Measurements from ENCODE around the gene EPHA2.

Gene EPHA2

DNA sequence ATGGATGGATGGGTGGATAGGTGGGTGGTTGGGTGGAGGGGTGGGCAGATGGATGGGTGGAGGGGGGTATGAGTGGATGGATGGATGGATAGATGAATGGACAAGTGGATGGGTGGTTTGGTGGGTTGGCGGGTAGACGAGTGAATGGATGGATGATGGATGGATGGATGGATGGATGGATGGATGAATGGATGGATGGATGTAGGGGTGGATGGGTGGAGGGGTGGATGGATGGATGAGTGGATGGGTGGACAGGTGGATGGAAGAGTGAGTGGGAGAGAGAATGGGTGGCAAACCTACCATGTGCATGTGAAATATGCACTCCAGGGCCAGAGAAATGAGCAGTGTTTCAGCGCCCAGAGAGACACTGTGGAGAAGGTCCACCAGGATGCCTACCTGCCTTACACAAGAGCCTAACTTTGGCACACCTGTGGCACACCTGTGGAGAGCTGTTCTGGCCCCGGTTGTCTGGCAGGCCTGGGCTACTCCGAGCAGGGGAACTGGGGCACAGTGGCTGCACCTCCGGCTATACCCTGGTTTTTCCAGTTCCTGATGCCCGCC lies 12.8 kb downstream of the EPHA2 start:
- H3K36me3 ChIP-seq (ENCODE audit: control insufficient read depth, insufficient read depth, low read length), result peaks cover 9% of the 10 kb centered on the region
- DNase-seq (ENCODE audit: low read depth, low spot score), result no peak
- H3K27me3 ChIP-seq (ENCODE audit: control insufficient read depth, insufficient read depth, low read length), result no peaks in the 10 kb centered on the region
- H3K27ac ChIP-seq (ENCODE audit: low read length), result no peak overlapping the region
- no peaks in the 10 kb centered on the region for H3K9me3 ChIP-seq (ENCODE audit: control insufficient read depth, insufficient read depth, low read length)
- H3K4me1 ChIP-seq (ENCODE audit: control insufficient read depth, insufficient read depth, low read length), result peaks cover 20% of the 10 kb centered on the region
- no peak overlapping the region for H3K4me3 ChIP-seq (ENCODE audit: low read length)
- WGBS (ENCODE audit: insufficient coverage, insufficient read length), result 100% methylated on average over 1 of the region's 7 CpGs

DNA sequence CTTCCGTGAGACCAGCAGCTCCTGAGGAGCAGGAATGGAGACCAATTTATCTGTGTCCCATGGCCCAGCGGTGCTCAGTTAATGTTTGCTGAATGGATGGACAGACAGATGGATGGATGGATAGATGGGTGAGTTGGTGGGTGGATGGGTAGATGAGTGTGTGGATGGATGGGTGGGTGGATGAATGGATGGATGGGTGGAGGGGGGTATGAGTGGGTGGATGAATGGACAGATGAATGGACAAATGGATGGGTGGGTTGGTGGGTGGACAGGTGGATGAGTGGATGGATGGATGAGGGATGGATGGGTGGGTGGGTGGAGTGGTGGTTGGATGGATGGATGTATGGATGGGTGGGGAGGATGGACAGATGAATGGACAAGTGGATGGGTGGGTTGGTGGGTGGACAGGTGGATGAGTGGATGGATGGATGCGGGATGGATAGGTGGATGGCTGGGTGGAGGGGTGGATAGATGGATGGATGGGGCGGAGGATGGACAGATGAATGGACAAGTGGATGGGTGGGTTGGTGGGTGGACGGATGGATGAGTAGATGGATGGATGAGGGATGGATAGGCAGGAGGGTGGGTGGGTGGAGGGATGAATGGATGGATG lies 13.4 kb downstream of the EPHA2 start:
- H3K9me3 ChIP-seq (ENCODE audit: control insufficient read depth, insufficient read depth, low read length), result no peaks in the 10 kb centered on the region
- H3K4me3 ChIP-seq (ENCODE audit: low read length), result no peak overlapping the region
- no peak overlapping the region for H3K27ac ChIP-seq (ENCODE audit: low read length)
- peaks cover 15% of the 10 kb centered on the region for H3K36me3 ChIP-seq (ENCODE audit: control insufficient read depth, insufficient read depth, low read length)
- no CpG with 5 or more reads among the region's 5 CpGs for WGBS (ENCODE audit: insufficient coverage, insufficient read length)
- DNase-seq (ENCODE audit: low read depth, low spot score), result no peak
- no peaks in the 10 kb centered on the region for H3K27me3 ChIP-seq (ENCODE audit: control insufficient read depth, insufficient read depth, low read length)
- peaks cover 20% of the 10 kb centered on the region for H3K4me1 ChIP-seq (ENCODE audit: control insufficient read depth, insufficient read depth, low read length)

DNA sequence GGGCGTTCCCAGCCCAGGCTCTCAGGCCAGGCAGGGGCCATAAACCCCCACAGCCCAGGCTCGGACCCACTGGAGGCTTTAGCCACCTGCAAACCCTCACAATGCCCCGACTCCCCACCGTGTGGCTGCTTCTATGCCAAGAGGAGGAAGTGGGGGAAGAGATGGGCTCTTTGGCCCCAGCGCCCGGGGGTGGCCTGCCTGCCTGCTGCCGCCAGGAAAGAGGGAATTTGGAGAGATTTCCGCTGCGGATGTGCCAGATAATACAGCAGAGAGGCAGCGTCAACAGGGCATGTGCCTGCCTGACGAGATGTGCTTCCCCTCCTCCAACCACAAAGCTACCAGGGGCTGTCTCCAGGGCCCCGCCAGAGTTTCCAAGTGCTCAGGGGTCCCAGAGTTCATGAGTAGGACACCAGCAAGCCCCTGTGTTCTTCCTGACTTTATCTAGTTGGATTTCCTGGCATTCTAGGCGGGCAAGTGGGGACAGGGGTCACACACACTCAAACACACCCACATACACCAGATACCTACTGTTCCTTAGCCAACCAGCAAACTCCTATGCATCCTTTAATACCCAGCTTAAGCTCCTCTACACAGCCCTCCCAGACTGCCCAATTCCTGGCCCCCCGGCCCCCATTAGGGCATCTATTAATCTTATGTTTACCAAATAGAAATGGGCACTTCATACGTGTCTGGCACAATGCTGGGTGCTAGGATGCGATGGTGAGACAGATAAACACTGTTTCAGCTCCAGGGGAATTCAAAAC lies 14.1 kb downstream of the EPHA2 start:
- Histone ChIP-seq H3K9me3 (ENCODE audit: control insufficient read depth, insufficient read depth, low read length) (no peaks in the 10 kb centered on the region), H3K36me3 (ENCODE audit: control insufficient read depth, insufficient read depth, low read length) (peaks cover 15% of the 10 kb centered on the region), H3K27me3 (ENCODE audit: control insufficient read depth, insufficient read depth, low read length) (no peaks in the 10 kb centered on the region), H3K27ac (ENCODE audit: low read length) (no peak overlapping the region), H3K4me1 (ENCODE audit: control insufficient read depth, insufficient read depth, low read length) (peaks cover 17% of the 10 kb centered on the region), H3K4me3 (ENCODE audit: low read length) (no peak overlapping the region)
- no peak for DNase-seq (ENCODE audit: low read depth, low spot score)
- WGBS (ENCODE audit: insufficient coverage, insufficient read length), result no CpG with 5 or more reads among the region's 16 CpGs

DNA sequence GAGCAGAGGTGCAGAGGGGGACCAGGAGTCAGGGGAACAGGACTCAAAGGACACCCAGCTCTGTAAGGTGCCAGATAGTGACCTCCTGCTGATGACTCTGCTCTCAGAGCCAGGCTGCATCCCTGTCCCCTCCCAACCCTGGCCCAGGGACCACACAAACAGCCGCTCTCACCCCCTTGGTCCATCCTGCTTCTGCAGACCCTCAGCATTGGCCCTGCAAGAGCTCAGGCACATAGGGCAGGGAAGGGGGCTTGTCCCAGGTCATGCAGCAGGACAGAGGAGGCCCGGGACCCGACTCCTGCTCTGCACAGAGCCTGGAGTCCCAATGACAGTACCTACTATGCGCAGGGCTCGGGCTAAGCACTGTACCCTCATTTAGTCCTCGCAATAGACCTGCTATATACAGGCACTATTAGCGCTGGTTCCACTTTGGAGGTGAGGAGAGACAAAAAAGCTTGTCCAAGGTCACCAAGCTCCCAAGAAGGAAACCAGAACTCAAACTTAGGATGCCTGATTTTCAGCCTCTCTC lies 15.7 kb downstream of the EPHA2 start:
- Histone ChIP-seq H3K9me3 (ENCODE audit: control insufficient read depth, insufficient read depth, low read length) (no peaks in the 10 kb centered on the region), H3K4me1 (ENCODE audit: control insufficient read depth, insufficient read depth, low read length) (peaks cover 11% of the 10 kb centered on the region), H3K27ac (ENCODE audit: low read length) (no peak overlapping the region), H3K27me3 (ENCODE audit: control insufficient read depth, insufficient read depth, low read length) (no peaks in the 10 kb centered on the region), H3K36me3 (ENCODE audit: control insufficient read depth, insufficient read depth, low read length) (peaks cover 22% of the 10 kb centered on the region), H3K4me3 (ENCODE audit: low read length) (no peak overlapping the region)
- no peak for DNase-seq (ENCODE audit: low read depth, low spot score)
- WGBS (ENCODE audit: insufficient coverage, insufficient read length), result no CpG with 5 or more reads among the region's 7 CpGs

DNA sequence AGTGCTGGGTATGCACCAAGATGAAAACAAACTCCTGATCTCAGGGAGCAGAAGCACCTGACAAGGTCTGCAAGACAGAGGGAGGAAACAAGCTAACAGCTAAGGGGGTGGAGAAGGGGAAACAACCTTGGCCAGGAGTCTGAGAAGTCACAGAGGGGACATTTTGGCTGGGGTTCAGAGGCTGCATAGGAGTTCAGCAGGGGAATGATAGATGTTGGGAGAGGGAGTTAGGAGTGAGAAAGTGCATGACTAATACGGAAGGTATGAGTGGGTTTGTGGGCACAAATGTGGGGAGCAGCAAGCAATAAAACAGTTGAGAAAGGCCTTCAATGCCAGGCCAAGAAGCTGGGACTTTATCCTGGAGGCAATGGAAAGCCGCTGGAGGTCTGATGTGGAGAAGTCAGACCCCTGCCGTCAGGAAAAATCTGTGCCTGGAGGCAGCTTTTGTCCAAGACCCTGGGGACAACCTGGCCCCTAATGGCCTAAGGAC lies 16.4 kb downstream of the EPHA2 start:
- Histone ChIP-seq H3K9me3 (ENCODE audit: control insufficient read depth, insufficient read depth, low read length) (no peaks in the 10 kb centered on the region), H3K27ac (ENCODE audit: low read length) (no peak overlapping the region), H3K4me1 (ENCODE audit: control insufficient read depth, insufficient read depth, low read length) (peaks cover 6% of the 10 kb centered on the region), H3K27me3 (ENCODE audit: control insufficient read depth, insufficient read depth, low read length) (no peaks in the 10 kb centered on the region), H3K36me3 (ENCODE audit: control insufficient read depth, insufficient read depth, low read length) (peaks cover 28% of the 10 kb centered on the region), H3K4me3 (ENCODE audit: low read length) (no peak overlapping the region)
- no CpG with 5 or more reads among the region's 3 CpGs for WGBS (ENCODE audit: insufficient coverage, insufficient read length)
- DNase-seq (ENCODE audit: low read depth, low spot score), result no peak

DNA sequence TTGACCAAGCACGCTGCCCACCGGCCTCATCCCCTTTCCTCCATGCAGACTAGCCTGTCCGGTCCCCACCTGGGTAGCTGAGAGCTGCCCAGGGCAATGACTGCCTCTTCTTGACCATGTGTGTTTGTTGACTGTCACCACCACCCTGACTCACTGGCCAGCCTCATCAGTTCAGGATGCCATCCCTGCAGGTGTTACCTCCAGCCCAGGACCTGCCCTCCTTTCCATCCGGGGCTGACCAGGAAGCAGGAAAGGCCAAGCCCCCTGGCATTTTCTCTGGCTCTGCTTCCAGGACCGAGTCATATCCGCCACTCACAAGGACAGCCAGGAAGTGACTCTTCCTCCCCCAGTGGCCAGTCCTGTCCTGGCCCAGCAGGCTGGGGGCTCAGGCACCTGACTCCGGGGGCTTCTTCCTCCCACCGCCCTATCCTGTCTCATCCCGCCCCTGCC lies 17.1 kb downstream of the EPHA2 start:
- peaks cover 28% of the 10 kb centered on the region for H3K36me3 ChIP-seq (ENCODE audit: control insufficient read depth, insufficient read depth, low read length)
- no peaks in the 10 kb centered on the region for H3K9me3 ChIP-seq (ENCODE audit: control insufficient read depth, insufficient read depth, low read length)
- no peak overlapping the region for H3K27ac ChIP-seq (ENCODE audit: low read length)
- no CpG with 5 or more reads among the region's 9 CpGs for WGBS (ENCODE audit: insufficient coverage, insufficient read length)
- DNase-seq (ENCODE audit: low read depth, low spot score), result no peak
- H3K4me1 ChIP-seq (ENCODE audit: control insufficient read depth, insufficient read depth, low read length), result peaks cover 4% of the 10 kb centered on the region; the same call in 1 of the 2 replicates
- no peaks in the 10 kb centered on the region for H3K27me3 ChIP-seq (ENCODE audit: control insufficient read depth, insufficient read depth, low read length)
- H3K4me3 ChIP-seq (ENCODE audit: low read length), result no peak overlapping the region

DNA sequence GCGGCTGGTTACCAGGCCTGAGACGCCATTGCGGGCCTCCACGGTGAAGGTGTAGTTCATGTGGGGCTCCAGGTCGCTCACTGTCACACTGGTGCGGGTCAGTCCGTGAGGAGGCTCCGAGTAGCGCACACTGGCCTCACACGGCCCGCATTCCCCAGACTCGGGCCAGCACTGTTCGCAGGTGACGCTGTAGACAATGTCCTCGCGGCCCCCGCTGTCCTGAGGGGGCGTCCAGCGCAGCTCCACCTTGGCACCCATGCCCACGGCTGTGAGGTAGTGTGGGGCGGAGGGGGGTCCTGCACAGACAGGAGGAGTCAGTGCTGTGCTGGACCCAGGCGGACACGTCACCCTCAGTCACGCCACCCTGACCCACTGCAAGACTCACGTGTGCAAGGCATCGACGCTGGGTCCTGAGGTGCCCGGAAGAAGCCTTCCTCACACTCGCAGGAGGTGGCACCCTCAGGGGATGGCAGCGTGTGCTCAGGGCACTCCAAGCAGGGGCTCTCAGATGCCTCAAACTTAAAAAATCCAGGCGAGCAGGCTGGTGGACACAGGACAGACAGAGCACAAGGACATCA lies 17.9 kb downstream of the EPHA2 start:
- no peak overlapping the region for H3K27ac ChIP-seq (ENCODE audit: low read length)
- WGBS (ENCODE audit: insufficient coverage, insufficient read length), result no CpG with 5 or more reads among the region's 31 CpGs
- no peak overlapping the region for H3K4me3 ChIP-seq (ENCODE audit: low read length)
- H3K27me3 ChIP-seq (ENCODE audit: control insufficient read depth, insufficient read depth, low read length), result no peaks in the 10 kb centered on the region
- H3K9me3 ChIP-seq (ENCODE audit: control insufficient read depth, insufficient read depth, low read length), result no peaks in the 10 kb centered on the region
- peaks cover 4% of the 10 kb centered on the region; the same call in 1 of the 2 replicates for H3K4me1 ChIP-seq (ENCODE audit: control insufficient read depth, insufficient read depth, low read length)
- H3K36me3 ChIP-seq (ENCODE audit: control insufficient read depth, insufficient read depth, low read length), result peaks cover 32% of the 10 kb centered on the region
- no peak for DNase-seq (ENCODE audit: low read depth, low spot score)

DNA sequence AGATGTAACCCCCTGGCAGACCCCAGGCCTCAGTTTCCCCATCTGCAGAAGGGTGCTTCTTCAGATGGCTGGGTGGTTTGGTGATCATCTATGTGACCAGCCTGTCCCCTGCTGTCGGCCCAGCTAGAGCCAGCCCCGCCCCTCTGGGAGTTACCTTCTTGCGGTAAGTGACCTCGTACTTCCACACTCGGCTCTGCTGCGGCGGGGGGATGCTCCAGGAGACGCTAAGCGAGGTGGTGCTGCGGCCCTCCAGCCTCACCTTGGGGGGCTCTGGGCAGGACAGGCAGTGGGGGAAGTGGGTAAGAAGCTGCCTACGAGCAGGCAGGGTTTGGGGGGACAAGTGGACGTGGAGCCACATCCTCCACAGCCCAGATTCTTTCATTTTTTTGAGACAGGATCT lies 20.4 kb downstream of the EPHA2 start:
- H3K27me3 ChIP-seq (ENCODE audit: control insufficient read depth, insufficient read depth, low read length), result no peaks in the 10 kb centered on the region
- no peak for DNase-seq (ENCODE audit: low read depth, low spot score)
- H3K4me3 ChIP-seq (ENCODE audit: low read length), result no peak overlapping the region
- H3K9me3 ChIP-seq (ENCODE audit: control insufficient read depth, insufficient read depth, low read length), result no peaks in the 10 kb centered on the region
- WGBS (ENCODE audit: insufficient coverage, insufficient read length), result no CpG with 5 or more reads among the region's 12 CpGs
- peaks cover 50% of the 10 kb centered on the region for H3K36me3 ChIP-seq (ENCODE audit: control insufficient read depth, insufficient read depth, low read length)
- H3K27ac ChIP-seq (ENCODE audit: low read length), result no peak overlapping the region
- H3K4me1 ChIP-seq (ENCODE audit: control insufficient read depth, insufficient read depth, low read length), result peaks cover 4% of the 10 kb centered on the region; the same call in 1 of the 2 replicates

DNA sequence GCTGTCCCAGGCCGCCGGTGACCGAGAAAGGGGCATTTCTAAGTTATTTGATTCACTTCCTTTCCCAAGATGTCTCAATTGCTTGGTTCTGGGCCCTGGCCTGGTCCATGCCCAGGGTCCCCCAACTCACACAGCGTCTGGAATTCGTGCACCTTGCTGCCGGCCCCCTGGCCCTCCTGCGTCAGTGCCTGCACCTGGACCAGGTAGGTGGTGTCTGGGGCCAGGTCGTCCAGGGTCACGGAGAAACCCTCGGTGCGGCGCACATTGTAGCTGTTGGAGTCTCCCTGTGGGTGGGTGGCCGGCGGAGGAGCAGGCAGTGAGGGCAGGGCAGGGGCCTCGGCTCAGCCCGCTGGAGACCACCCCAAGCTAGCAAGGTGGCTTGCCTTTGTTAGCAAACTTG lies 21.0 kb downstream of the EPHA2 start:
- WGBS (ENCODE audit: insufficient coverage, insufficient read length), result no CpG with 5 or more reads among the region's 16 CpGs
- H3K4me3 ChIP-seq (ENCODE audit: low read length), result no peak overlapping the region
- no peak overlapping the region for H3K27ac ChIP-seq (ENCODE audit: low read length)
- H3K36me3 ChIP-seq (ENCODE audit: control insufficient read depth, insufficient read depth, low read length), result peaks cover 55% of the 10 kb centered on the region
- DNase-seq (ENCODE audit: low read depth, low spot score), result no peak
- no peaks in the 10 kb centered on the region for H3K9me3 ChIP-seq (ENCODE audit: control insufficient read depth, insufficient read depth, low read length)
- H3K27me3 ChIP-seq (ENCODE audit: control insufficient read depth, insufficient read depth, low read length), result no peaks in the 10 kb centered on the region
- H3K4me1 ChIP-seq (ENCODE audit: control insufficient read depth, insufficient read depth, low read length), result peaks cover under 1% of the 10 kb centered on the region; the same call in 1 of the 2 replicates

DNA sequence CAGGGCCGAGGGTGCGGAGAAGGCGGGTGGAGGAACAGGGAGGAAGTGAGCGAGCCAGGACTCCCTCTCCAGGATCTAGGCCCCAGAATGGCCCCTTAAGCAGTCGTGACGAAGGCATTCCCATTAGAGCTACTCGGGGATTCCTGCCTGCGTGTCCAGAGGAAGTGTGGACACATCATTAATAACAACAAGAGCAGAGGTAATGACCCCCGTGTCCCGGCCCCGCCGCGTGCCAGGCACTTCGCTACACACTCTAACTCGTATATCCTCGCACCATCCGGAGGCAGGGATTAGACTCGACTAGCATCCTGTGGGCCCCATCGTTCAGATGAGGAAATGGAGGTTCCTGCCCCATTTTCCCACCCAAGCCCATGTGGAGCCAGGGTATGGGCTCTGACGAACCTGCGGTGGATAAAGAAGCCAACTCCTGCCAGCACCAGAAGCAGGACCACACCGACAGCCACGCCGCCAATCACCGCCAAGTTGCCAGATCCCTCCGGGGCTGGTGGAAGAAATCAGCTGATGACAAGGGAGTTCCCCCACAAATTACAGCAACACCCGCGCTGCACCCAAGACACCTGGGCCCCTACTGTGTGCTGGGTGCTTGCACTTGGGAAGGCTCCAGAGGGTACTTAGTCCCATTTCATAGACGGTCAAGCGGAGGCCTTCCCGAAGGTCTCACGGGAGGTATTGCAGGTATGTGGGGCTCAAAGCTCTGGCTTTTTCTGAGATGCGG lies 21.6 kb downstream of the EPHA2 start:
- Histone ChIP-seq H3K4me3 (ENCODE audit: low read length) (no peak overlapping the region), H3K27me3 (ENCODE audit: control insufficient read depth, insufficient read depth, low read length) (no peaks in the 10 kb centered on the region), H3K27ac (ENCODE audit: low read length) (no peak overlapping the region), H3K4me1 (ENCODE audit: control insufficient read depth, insufficient read depth, low read length) (no peaks in the 10 kb centered on the region), H3K9me3 (ENCODE audit: control insufficient read depth, insufficient read depth, low read length) (no peaks in the 10 kb centered on the region), H3K36me3 (ENCODE audit: control insufficient read depth, insufficient read depth, low read length) (peaks cover 61% of the 10 kb centered on the region)
- no CpG with 5 or more reads among the region's 33 CpGs for WGBS (ENCODE audit: insufficient coverage, insufficient read length)
- DNase-seq (ENCODE audit: low read depth, low spot score), result no peak
